Natural killer cell (primary cell): ENCODE data around the gene CCDC40. TPM values are rescaled to one million over a fixed set of nuclear protein-coding genes. Genes with fewer than 3 reads are reported as not detected.

Experiments used
- ATAC-seq, 3 donors: fragments of 150-1000 bp in 2 of 3; fragments of 200-7000 bp in 1 of 3; cut with Tn5 transposase; 1 replicate in 1 of 3; 2 replicates in 2 of 3; pipeline ENCODE4 v1.10.0; 2021; ENCODE audit warnings: mild to moderate bottlenecking in 2 of 3, moderate library complexity in 2 of 3
- DNase-seq, 2 donors: peaks; one replicate each; pipeline versions ENCODE4 v3.0.0 to v3.0.0-alpha.2; 2013 to 2021; ENCODE audit warnings: mixed read lengths in 1 of 2
- H3K27ac ChIP-seq: one replicate; pipeline ENCODE4 v1.5.1; 2013; ENCODE audit warnings: mild to moderate bottlenecking, low read length
- H3K27me3 ChIP-seq: one replicate; pipeline ENCODE4 v1.6.1; 2013; ENCODE audit warnings: low read length; ENCODE audit not compliant: control insufficient read depth, insufficient read depth
- H3K36me3 ChIP-seq: one replicate; pipeline ENCODE4 v1.6.1; 2013; ENCODE audit warnings: low read length; ENCODE audit not compliant: control insufficient read depth, insufficient read depth
- H3K4me1 ChIP-seq: one replicate; pipeline ENCODE4 v1.6.1; 2013; ENCODE audit warnings: low read length; ENCODE audit not compliant: control insufficient read depth, insufficient read depth
- H3K4me3 ChIP-seq: one replicate; pipeline ENCODE4 v1.5.1; 2013; ENCODE audit warnings: low read length
- H3K9me3 ChIP-seq: one replicate; pipeline ENCODE4 v1.6.1; 2013; ENCODE audit warnings: low read length; ENCODE audit not compliant: control insufficient read depth, insufficient read depth
- H3K27ac Mint-ChIP-seq, 2 donors: one replicate each; pipeline ENCODE4 v1.8.0; 2022; ENCODE audit warnings: mild to moderate bottlenecking in 2 of 2, mixed read lengths in 2 of 2, moderate library complexity in 1 of 2
- H3K27me3 Mint-ChIP-seq, 2 donors: one replicate each; pipeline ENCODE4 v1.8.0; 2022; ENCODE audit warnings: low read depth in 2 of 2, mixed read lengths in 2 of 2
- H3K36me3 Mint-ChIP-seq: one replicate; pipeline ENCODE4 v1.8.0; 2022; ENCODE audit warnings: mixed read lengths
- H3K4me1 Mint-ChIP-seq, 2 donors: one replicate each; pipeline ENCODE4 v1.8.0; 2022; ENCODE audit warnings: mixed read lengths in 2 of 2
- H3K4me3 Mint-ChIP-seq: one replicate; pipeline ENCODE4 v1.8.0; 2022; ENCODE audit warnings: mild to moderate bottlenecking, moderate library complexity, mixed read lengths
- H3K9me3 Mint-ChIP-seq, 2 donors: one replicate each; pipeline ENCODE4 v1.8.0; 2022; ENCODE audit warnings: mixed read lengths in 2 of 2
- WGBS: methylation state at CpG from one replicate; pipeline ENCODE4 v1.1.7; 2013; ENCODE audit warnings: missing lambda C conversion rate; ENCODE audit not compliant: insufficient coverage; 5-methylcytosine and 5-hydroxymethylcytosine counted together
- intact Hi-C: fragments of 100-400 bp; cut with micrococcal nuclease; formaldehyde crosslinking; loops from one replicate; pipeline ENCODE4 v1.14.2; 2022
- total RNA-seq, 4 donors: library from RNA; stranded (reverse); fragments of 120-200 nt in 1 of 4; gene quantifications; one replicate each; pipeline versions ENCODE4 v1.2.3 to v1.2.4, GENCODE V29; 2013 to 2022
- TF ChIP-seq, protein P1 (sequence below): fragments of 200-600 bp; IDR thresholded peaks from one replicate; pipeline ENCODE4 v1.8.0; 2022; ENCODE audit warnings: antibody characterized with exemption

The CCDC40 gene
- total RNA-seq, 3 donors from 2014 or later (not counting 1 experiment from before 2014, with no cell fraction given), result 0.95 to 2.4 (median 1.5) TPM

GRCh38 chr17:80146121-80147034 is 109.9 kb downstream of the CCDC40 start:
- peaks cover 24% of the 10 kb centered on the region for H3K4me1 ChIP-seq
- DNase-seq (peak in 1 of 2 donors; percentile 45), ATAC-seq (peak in 2 of 3 donors; percentile 0 to 1)
- Mint-ChIP-seq H3K4me3 (peak overlapping the region; percentile 96), H3K27ac (peak overlapping the region; percentile 73 to 93), H3K9me3 (no peaks in the 10 kb centered on the region), H3K36me3 (no peaks in the 10 kb centered on the region), H3K27me3 (no peaks in the 10 kb centered on the region), H3K4me1 (peaks cover 19 to 25% of the 10 kb centered on the region in 2 donors)
- H3K36me3 ChIP-seq, result peaks cover 23% of the 10 kb centered on the region
- no peaks in the 10 kb centered on the region for H3K27me3 ChIP-seq
- WGBS, result under 1% methylated on average over 69 of the region's 69 CpGs
- intact Hi-C loops, result loop anchor here (2.0 kb wide), 1 partner anchor 116 kb away; no protein-coding TSS in a partner anchor
- TF ChIP-seq, protein P1, sequence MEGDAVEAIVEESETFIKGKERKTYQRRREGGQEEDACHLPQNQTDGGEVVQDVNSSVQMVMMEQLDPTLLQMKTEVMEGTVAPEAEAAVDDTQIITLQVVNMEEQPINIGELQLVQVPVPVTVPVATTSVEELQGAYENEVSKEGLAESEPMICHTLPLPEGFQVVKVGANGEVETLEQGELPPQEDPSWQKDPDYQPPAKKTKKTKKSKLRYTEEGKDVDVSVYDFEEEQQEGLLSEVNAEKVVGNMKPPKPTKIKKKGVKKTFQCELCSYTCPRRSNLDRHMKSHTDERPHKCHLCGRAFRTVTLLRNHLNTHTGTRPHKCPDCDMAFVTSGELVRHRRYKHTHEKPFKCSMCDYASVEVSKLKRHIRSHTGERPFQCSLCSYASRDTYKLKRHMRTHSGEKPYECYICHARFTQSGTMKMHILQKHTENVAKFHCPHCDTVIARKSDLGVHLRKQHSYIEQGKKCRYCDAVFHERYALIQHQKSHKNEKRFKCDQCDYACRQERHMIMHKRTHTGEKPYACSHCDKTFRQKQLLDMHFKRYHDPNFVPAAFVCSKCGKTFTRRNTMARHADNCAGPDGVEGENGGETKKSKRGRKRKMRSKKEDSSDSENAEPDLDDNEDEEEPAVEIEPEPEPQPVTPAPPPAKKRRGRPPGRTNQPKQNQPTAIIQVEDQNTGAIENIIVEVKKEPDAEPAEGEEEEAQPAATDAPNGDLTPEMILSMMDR, result no peak
- H3K27ac ChIP-seq, result peak overlapping the region; percentile 72
- H3K9me3 ChIP-seq, result no peaks in the 10 kb centered on the region
- H3K4me3 ChIP-seq, result peak overlapping the region; percentile 83

- Mint-ChIP-seq H3K9me3 (no peaks in the 10 kb centered on the region), H3K4me1 (peaks cover 22 to 31% of the 10 kb centered on the region in 2 donors), H3K4me3 (peak within 1 kb of the TSS; percentile 96), H3K27me3 (no peaks in the 10 kb centered on the region), H3K36me3 (no peaks in the 10 kb centered on the region), H3K27ac (peak within 1 kb of the TSS; percentile 73 to 93)
- Histone ChIP-seq H3K4me3 (peak within 1 kb of the TSS; percentile 83), H3K9me3 (peaks cover 5% of the 10 kb centered on the region), H3K4me1 (peaks cover 29% of the 10 kb centered on the region), H3K27ac (peak within 1 kb of the TSS; percentile 85), H3K27me3 (no peaks in the 10 kb centered on the region), H3K36me3 (peaks cover 15% of the 10 kb centered on the region)
- intact Hi-C loops, result loop anchor here (2.0 kb wide), 1 partner anchor 116 kb away; no protein-coding TSS in a partner anchor
- DNase-seq (peak; percentile 90 to 99), ATAC-seq (peak; percentile 91 to 98 (median 92))
- WGBS, result under 1% methylated on average over 90 of the region's 90 CpGs
- TF ChIP-seq, protein P1, result no peak
Observed at GRCh38 chr17:80147035-80147822, 110.8 kb downstream of the CCDC40 start, which contains the start of gene EIF4A3. Gene EIF4A3 (minus strand): TSS chr17:80147128. CDS start chr17:80146961, 167 bp downstream.

Other genes starting within 250 kb of the CCDC40 start
- 1 to 10 TPM; 4.0 to 6.4 (median 5.8) TPM for gene CBX8, start 239.6 kb upstream of the CCDC40 start, total RNA-seq
- 100 to 1,000 TPM; 147 to 220 (median 217) TPM for gene CBX4, start 197.2 kb upstream of the CCDC40 start, total RNA-seq
- under 1 TPM; 0.49 to 1.00 (median 0.65) TPM for gene TBC1D16, start 770 bp upstream of the CCDC40 start, total RNA-seq
- 10 to 100 TPM; 28.5 to 35.8 (median 32.9) TPM for gene GAA, start 64.9 kb downstream of the CCDC40 start, total RNA-seq
- gene EIF4A3, start 110.5 kb downstream of the CCDC40 start, total RNA-seq, result 10 to 100 TPM; 86.2 to 88.6 (median 88.0) TPM
- under 1 TPM in 2 of 3 donors, not detected in 1; 0.12 to 0.38 TPM for gene CARD14, start 133.4 kb downstream of the CCDC40 start, total RNA-seq
- gene SGSH, start 183.7 kb downstream of the CCDC40 start, total RNA-seq, result 10 to 100 TPM; 73.4 to 96.5 (median 74.1) TPM
- 10 to 100 TPM; 33.9 to 37.6 (median 35.8) TPM for gene SLC26A11, start 183.8 kb downstream of the CCDC40 start, total RNA-seq
- 1,000 to 10,000 TPM in 2 of 3 donors, 100 to 1,000 TPM in 1; 929 to 1,120 (median 1,060) TPM for gene RNF213, start 224.2 kb downstream of the CCDC40 start, total RNA-seq